CD4-positive, alpha-beta T cell treated with Interleukin-6 for 4 hours (primary cell): Measurements from ENCODE around the gene ERICH6B.

Experiments
- DNase-seq: peaks from one replicate; pipeline ENCODE4 v3.0.0-alpha.2; 2020; ENCODE audit warnings: mixed read lengths

Gene ERICH6B

DNA sequence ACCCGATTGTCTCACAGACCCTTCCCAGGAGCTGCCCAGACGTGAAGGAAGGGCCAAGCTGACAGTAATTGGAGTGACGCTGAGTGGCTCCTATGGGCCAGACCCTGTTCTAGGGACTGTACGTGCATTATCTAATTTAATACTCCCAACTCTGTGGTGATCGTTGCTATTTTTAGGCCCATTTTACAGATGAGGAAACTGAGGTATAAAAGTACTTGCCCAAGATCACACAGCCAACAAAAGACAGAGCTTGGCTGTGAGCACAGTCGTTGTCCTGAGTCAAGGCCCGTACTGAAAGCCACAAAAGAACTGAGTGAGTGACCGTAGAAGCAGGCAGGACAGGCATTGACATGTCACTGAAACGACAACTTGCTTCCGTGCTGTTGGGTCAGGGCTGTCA is 74.7 kb downstream of the ERICH6B start:
- DNase-seq = no peak

DNA sequence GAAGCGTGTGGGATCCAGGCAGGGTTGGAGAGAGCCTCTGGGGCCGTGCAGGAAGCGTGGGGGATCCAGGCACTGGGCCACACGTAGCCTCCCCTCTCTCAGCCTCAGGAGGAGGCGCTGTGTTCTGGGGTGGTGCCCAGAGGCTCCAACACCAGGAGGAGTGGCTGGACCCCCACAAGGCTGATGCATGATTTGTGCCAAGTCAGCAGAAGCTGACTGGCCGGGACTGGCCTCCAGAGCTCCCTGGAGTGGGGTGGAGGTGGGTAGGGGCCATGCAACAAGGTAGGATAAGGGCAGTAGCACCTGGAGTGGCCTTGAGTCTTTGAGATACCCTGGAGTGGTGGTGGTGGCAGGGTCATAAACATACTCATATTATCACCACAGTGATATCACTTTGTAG is 75.3 kb downstream of the ERICH6B start:
- DNase-seq = no peak

GRCh38 chr13:45538382-45538781 is 77.2 kb downstream of the ERICH6B start:
- no peak for DNase-seq

DNA sequence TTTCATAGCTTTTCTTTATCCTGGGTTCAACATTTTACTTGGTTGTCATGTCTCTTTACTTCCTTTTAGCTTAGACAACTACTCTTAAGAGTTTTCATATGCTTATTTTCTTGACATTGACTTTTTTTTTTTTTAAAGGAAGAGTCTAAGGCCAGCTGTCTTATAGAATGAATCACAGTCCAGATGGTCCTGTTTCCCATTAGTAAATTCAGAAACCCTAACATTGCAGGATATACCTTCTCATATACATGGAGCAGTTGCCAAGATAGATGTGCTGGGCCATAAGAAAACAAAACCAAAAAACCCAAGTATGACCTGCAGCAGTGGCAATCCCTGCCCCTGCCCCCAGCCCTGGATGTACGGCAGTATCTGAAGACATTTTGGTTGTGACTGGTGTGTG is 78.0 kb downstream of the ERICH6B start:
- no peak for DNase-seq

DNA sequence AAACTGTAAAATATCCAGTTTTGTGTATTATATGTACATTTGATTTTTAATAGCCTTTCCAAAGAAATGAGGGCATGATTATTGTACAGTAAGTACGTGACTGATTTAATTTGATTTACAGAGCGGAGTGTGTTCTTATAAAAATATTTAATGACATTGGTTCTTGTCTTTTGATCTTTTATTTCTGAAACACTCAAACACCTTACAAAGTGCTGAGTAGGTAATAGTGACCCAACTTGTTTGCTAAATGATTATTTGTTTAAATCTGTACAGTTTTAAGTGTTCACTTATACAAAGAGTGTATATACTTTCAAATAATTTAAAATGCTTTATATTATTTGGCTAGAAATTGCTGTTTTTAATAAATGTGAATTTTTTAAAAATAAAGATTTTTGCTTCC is 79.3 kb downstream of the ERICH6B start:
- DNase-seq = no peak

DNA sequence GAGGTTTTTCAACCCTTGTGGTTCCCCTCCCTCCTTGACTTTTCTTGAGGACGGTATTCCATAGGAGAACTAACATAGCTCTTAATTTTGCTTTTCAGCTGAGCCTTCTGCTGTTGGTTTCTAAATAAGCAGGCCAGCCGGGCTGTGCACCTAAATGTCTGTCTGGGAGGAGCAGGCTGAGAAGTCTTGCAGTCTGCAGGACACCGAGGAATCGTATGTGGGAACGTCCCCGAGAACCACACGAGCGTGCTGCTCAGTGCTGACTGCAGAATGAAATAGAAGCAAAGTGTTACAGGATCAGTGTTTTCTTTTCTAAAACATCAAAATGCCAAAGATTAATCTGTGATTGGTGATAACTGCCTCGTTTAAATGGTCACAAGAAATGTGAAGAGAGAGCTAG is 80.9 kb downstream of the ERICH6B start:
- no peak for DNase-seq

DNA sequence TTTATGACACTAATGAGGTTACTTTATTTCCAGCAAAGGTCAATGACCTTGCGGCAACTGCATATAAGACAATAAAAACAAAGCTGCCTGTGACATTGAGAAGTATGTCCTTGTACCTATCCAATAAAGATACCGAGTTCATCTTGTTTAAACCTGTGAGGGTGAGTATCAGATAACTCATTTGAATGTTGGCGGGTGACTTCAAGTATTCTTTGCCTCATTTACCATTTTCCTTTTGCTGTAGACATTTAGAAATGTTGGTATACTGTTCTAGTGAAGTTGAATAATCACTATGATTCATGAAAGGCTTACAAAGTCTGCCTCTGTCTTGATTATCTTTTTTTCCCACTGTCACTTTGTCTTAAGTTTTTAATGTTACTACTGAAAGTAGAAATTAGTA is 85.8 kb downstream of the ERICH6B start:
- DNase-seq = no peak

DNA sequence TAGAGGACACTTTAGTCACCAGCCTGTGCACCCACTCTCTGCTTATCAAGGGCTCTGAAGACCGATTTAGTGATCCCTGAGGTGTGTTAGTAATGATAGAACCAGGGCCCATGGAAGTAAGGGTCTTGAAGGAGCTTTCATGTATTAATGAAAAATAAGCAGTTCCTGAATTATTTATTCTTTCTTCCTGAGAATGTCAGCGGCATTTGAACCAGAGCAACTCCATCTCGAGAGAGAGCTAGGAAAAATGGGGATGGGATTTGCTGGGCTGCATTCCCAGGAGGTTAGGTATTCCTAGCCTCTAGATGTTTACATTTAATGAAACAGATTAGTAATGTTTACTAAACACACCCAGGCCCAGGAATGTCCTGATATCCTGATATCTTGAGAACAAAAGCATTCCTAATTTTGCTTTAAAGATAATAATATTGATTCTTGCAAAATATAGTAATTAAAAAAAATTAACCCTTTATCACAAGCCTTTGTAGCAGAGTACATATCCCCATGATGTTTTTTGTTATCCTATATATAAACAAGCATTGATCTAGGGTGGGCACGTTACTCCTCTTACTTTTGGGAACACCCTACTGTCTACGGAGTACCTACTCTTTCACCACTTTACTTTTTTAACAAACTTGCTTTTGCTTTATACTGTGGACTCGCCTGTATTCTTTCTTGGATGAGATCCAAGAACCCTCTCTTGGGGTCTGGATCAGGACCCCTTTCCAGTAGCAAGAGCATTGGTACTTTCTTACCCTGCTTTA is 87.7 kb downstream of the ERICH6B start:
- DNase-seq = no peak

DNA sequence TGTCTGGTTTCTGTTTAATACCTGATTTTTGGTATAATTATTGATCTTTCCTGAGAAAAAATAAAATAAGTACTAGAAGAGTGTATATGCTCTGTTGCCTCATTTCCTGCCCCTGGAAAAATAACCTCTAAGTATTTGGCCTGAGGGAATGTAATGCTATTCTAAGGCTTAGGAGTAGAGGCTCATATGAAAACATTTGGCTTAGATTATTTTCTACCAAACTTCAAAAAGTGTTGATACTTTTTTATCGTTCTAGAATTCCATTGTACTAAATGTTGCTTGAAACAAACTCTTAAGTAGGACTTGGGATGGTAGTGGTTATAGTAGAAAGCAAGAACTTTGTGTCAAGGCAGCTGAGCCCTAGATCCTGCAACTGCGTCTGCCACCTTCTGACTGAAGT is 93.0 kb downstream of the ERICH6B start:
- DNase-seq = no peak

GRCh38 chr13:45521297-45521696 is 94.2 kb downstream of the ERICH6B start:
- no peak for DNase-seq

- no peak for DNase-seq
Measured at GRCh38 chr13:45519493-45519892, 96.0 kb downstream of the ERICH6B start.

DNA sequence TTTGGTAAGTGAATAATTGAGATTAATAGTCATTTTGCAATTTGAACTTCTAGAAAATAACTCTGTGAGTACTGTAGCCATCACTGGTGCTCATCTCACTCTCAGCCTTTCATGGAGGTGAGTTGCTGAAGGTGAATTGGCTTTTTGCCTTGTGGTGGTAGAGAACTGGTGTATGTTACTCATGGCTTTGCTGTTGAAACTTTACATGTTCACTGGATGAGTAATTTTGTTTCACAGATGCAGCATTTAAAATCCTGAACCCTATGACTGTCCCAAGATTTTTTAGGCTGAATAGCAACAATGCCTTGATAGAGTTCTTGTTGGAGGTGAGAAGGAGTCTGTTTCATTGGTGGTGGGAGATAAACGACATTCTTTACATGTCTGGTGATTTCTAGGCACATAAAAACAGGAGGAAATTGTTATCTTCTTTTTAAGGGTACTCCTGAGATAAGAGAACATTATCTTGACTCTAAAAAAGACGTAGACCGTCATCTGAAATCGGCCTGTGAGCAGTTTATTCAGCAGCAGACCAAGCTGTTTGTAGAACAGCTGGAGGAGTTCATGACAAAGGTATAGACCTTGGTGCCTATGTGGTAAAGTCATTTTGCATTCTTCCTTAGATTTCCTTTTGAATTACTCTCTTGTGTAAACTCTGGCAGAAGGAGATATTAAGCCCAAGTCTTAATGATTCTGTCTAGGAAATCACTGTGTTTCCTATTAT is 96.9 kb downstream of the ERICH6B start:
- no peak for DNase-seq

GRCh38 chr13:45516757-45517156 is 98.8 kb downstream of the ERICH6B start:
- DNase-seq = no peak

DNA sequence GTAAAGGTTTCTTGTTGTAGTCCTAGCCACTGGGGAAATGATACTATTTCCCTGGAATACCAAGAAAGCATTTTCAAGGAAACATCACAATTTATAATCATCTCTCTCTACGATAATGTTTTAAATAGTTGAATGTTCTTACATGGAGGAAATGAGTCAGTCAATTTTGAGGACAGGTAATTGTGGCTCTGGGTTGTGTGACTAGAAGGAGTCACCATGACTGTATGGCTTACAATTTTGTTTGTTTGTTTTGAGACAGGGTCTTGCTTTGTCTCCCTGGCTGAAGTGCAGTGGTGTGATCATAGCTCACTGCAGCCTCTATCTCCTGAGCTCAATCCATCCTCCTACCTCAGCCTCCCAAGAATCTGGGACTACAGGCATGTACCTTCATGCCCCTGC is 103.4 kb downstream of the ERICH6B start:
- no peak for DNase-seq

DNA sequence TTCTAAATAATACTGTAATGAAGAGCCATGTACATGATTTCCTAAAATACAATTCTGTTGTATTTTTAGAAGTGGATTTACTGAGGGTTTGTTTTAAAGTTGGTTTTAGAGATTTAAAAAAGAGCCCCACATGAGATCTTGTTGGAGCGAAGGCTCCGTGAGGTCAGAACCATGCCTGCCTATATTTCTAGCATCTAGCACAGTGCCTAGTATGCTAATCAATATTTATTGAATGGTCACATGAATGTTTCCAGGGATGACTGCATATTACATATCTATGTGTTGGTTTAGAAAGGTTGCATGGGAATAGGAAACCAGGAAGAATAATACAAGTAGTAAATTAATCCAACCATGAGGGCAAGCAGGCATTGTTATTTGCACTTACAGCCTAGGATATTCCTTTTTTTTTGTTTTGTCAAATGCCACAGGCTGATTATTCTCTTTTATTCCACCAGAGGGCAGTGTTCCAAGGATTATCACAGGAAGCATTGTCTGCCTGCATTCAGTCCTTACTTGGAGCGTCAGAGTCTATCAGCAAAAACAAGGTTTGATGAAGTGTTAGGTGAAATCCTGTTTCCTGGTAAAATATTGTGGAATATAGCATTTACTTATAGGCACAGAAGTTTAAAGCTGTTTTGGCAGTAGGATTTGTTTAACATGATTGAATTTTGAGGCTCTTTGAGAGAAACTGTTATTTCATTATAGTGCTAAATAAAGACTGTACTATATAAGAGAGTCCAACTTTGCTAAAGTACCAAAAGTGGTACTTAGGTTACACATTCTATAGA is 104.0 kb downstream of the ERICH6B start:
- peak; percentile 42 for DNase-seq

- DNase-seq = no peak
Measured at GRCh38 chr13:45510672-45511071, 104.9 kb downstream of the ERICH6B start.

DNA sequence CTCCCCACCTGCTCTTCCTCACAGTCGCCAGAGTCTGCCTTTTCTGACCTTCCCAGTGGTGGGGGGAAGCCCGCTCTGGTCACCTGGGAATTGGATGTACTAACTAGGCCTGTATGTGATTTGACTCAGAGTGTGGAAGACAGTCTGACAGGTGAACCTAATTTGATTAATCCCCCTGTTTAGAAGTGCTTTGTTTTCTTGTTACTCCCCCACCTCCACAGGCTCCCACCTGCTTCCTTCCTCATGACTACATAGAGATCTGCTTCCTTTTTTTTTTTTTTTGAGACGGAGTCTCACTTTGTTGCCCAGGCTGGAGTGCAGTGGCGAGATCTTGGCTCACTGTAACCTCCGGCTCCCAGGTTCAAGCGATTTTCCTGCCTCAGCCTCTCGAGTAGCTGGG is 106.8 kb downstream of the ERICH6B start:
- no peak for DNase-seq

DNA sequence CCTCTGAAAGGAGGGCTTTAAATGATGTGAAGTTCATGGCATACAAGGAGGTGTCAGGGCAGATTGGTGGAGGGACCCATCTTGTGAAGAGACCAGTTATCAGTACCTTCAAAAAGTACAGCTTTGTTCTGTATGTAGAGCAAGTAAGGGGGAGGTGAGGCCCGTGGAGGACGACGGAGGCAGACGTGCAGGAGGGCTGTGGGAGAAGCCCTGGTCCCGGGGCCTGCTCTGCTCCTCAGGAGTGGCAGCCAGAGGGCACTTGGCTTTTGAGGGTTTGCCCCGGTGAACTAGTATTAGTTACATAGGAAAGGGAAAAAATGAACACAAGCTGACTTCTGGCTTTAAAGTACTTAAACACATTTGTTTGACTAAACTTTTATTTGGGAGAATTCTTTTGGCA is 108.7 kb downstream of the ERICH6B start:
- no peak for DNase-seq

- no peak for DNase-seq
Measured at GRCh38 chr13:45503658-45504057, 111.9 kb downstream of the ERICH6B start.

DNA sequence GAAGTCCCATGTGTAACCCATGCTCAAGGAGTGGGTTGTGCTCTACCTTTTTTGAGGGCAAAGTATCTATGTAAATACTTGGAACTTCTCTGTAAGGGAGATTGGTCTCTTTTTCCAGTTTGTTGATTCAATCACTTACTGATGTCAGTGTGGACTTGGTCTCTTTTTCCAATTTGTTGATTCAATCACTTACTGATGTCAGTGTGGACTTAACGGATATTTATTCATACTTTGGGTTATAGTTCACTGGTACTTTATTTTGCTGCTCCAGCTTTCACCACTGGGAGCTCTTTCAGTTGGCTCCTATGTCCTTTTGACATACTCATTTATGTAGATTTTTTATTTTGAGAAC is 114.4 kb downstream of the ERICH6B start:
- no peak for DNase-seq

- no peak for DNase-seq
Measured at GRCh38 chr13:45500492-45501174, 114.9 kb downstream of the ERICH6B start.

DNA sequence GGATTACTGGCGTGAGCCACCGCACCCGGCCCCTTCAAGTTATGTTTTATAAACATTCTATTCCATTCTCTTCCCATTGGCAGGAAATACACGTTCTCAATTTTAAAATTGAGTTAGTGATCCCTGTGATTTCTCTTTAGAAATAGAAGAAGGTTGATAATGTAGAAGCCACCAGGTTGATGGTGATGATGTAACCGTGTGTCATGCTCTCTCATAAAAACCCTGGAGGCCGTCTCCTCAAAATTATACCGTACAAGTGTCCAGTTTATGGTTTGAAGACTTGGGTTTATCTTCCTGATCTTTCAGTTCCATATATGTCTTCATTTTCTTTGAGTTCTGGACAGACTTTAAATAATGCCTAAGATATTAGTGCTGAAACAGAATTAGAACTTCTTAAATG is 118.6 kb downstream of the ERICH6B start:
- no peak for DNase-seq

GRCh38 chr13:45492538-45492937 is 123.0 kb downstream of the ERICH6B start:
- DNase-seq = no peak
